EL (cell line): ENCODE data around the gene PPP1CB.
"Not testable (repeated sequence)": the region's sequence is repeated elsewhere in the genome, so short reads cannot be mapped to it uniquely, and the experiment has no call there.

Experiments used
- DNase-seq: peaks from one replicate; pipeline ENCODE4 v3.0.0-alpha.2; 2016

PPP1CB gene

GRCh38 chr2:28751252-28751955 lies at the start of gene PPP1CB:
TSS of gene PPP1CB (plus strand) at chr2:28751830. CDS start at chr2:28752125, 295 bp downstream.
- DNase-seq = peak; percentile 95

DNA sequence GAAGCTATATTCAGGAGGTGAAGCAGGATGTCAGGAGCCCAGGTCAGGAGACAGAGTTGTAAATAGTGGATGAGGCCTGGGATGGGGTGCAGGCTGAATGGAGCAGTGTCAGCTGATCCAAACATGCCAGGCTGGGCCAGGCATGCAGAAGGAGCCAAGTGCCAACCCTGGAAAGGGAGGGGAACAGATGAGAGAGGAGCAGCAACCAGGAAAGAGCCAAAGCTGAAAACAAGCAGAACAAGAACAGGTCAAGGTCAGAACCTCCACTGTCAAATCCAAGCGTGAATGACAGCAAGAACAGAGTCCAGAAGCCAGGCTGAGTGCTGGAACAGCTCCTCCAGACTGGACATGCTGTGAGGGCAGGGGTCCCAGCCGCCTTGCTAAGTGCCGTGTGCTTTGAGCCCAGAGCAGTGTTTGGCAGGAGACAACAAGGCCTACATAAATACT lies 49.2 kb upstream of the PPP1CB start:
- no peak for DNase-seq

- no peak for DNase-seq
These were observed 48.8 kb upstream of the PPP1CB start for GRCh38 chr2:28702878-28703277.

DNA sequence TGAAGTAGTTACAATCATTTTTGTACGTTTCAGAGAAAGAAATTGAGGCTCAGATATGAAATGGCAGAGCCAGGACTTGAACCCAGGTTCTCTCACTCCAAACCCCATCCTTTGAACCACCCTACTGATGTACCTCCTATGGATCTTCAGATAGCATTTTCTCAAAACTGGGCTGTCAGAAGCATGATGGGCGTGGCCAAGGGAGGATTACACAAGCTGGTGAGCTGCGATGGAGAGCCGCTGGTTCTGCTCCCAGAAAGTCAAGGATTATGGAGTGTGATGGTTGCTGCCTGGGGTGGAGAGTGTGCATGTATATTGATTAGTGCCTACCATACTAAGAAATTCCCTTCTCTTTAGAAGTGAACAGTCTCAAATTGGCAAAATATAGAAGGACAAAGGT lies 47.0 kb upstream of the PPP1CB start:
- no peak for DNase-seq

DNA sequence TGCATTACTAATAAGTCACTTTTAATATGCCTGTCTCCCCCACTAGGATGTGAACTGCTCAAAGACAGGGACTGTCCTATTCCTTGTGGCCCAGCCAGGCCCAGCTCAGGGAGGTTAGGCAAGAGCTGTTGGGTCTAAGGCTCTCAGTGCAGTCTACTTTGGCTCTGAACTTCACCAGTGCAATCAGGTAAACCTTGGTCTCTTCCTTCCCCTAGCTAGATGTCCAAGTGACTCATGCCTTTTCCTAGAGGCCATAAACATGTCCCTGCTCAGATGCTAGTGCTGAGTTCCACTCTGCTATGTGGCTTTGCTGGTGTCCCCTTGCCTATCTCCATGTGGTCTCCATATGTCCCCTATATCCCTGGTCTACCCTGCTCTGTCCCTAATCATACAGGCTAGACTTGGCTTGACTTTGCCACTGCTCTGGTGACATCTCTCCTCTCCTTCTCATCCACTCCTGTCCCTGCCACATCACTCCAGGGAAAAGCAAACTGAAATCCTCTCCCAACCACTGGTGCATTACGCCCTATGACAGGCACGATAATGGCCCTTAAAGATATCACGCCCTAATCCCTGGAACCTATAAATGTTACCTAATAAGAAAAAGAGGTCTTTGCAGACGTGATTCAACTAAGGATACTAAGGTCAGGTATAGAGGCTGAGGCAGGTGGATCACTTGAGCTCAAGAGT lies 45.7 kb upstream of the PPP1CB start:
- DNase-seq = no peak

DNA sequence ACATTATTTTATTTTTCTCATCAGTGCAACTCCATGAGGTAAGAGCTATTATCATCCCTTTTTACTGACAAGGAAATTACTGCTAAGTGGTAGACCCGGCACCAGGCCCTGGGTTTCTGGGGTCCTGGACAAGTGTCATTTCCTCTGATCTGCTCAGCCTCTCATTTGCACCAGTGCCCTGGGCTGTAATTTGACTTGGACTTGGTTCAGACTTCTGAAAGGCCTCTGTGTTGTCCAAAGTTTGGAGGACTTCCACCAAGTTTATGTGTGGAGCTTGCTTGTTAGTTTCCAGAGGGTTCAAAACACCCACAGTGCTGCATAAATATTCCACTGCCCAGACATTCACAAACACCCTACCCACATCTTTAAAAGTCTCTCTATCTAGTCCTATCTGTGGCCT lies 44.0 kb upstream of the PPP1CB start:
- no peak for DNase-seq

DNA sequence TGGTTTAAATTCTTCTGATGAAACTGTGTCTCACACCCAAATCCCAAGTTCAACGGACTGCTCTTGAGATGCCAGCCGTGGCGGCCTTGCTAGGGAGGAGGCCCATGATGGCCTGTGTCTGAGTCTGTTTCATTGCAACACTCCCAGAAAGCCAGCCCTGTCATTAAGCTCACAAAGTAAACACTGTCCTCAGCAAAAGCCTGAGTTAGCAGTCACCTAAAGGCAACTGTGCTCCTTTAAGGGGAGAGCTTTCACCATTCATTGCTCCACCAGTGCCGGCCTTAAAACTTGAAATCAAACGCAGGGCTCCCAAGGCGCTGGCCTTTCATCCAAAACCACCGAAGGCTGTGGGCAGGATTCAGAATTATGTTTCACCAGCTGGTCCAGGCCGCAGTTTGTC lies 42.5 kb upstream of the PPP1CB start:
- no peak for DNase-seq

DNA sequence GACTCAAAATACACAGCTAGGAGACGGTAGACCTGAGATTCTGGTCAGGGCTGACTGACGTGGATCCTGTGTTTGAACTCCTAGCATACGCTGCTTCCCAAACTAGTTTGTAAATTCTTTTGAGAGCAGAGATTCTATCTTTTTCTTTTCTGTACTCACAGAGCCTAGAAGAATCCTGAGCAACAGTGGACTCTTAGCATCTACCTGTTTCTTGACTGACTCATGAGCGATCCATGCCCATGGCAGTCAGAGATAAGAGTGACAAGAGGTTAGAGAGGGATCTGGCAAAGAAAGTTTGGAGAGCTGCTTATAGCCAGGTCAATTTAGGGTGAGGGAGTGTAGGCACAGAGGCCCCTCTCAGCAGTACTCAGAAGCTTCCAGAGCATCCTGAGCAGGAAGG lies 41.1 kb upstream of the PPP1CB start:
- DNase-seq = no peak

- peak; percentile 52 for DNase-seq
These were observed 37.9 kb upstream of the PPP1CB start for GRCh38 chr2:28713577-28714298.

GRCh38 chr2:28716265-28716865 lies 35.3 kb upstream of the PPP1CB start:
- peak; percentile 93 for DNase-seq

DNA sequence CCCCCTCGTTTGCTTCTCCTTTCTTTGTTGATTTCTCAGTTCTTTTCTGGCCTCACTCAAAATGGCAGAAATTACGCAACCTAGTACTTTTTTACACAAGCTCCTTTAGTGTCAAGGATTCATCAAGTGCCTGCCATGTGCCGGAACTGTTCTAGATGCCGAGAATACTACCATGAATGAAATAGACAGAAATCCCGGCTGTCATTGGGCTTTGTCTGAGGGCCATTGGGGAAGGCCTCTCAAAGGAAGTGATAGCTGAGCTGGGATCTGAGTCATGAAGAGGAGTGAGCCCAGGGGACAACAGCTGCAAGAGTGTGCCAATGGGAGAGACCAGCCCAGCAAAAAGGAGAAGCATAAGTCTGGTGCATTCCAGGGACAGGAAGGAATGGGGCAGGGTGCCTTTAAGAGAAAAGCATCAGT lies 34.3 kb upstream of the PPP1CB start:
- peak; percentile 83 for DNase-seq

GRCh38 chr2:28720345-28720744 lies 31.3 kb upstream of the PPP1CB start:
- DNase-seq = no peak

DNA sequence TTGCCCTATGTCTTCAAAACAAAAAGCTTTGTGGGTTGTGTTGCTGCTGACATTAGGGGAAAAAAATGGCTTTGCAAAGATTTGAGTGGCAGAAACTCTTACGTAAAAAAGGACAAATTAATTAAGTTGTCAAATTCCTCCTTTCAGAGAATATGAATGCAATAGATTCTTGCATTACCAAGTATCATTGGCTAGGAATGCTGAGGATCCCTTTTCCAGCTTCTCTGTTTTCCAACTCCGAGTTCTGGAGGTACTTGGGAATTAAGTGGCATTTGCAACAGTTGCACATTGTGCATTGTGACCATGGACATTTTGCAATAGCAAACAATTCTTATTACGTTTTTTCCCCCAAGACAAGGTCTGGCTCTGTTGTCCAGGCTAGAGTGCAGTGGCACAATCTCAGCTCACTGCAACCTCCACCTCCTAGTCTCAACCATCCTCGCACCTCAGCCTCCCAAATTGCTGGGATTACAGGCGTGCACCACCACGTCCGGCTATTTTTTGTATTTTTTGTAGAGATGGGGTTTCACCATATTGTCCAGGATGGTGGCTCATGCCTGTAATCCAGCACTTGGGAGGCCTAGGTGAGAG lies 29.9 kb upstream of the PPP1CB start:
- DNase-seq = no peak

DNA sequence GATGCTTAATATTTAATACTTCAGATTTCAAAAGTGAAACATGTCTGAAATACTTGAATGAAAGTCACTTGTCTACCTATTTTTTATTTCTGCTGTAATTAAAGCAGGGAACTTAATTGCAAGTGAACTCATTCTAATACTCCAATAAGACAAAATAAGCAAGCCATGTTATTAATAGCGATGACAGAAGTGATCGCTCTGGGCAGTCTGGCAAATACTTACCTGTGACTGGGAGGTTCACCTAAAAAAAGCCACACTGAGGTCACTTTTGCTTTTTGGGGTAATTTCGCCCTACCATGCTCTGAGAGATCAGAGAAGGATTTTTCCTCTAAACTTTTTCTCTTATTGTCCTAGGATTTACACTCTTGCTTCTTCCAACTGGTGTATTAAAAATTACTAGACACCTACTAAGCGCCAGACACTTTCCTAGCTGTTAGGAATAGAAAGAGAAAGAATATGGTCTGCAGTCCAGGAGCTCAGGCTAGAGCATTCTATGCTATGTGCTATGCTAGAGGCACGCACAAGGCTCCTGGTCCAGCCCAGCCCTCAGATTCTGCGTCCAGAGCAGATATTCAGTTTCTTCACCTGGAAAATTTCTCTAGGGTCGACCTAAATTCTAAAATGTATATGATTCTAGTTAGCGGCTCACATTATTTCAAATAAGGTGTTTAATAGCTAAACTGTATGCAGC lies 26.5 kb upstream of the PPP1CB start:
- DNase-seq = no peak

DNA sequence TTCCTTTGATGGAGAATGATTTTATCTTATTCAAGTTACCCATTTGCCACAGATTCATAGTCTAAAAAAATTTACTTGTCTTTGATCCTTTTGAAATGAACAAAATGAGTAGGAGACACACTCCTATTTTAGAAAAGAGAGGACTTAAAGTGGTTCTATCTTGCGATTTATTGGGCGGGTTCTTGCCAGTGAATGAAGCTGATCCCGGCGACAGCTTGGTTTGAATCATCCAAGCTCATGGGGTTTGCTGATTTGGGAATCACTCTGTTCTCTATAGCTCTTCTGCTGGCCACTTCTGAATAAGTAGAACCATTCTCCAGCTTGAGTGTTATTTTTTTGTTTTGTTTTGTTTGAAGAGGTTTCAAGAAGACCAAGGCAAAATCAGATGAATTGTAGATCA lies 25.5 kb upstream of the PPP1CB start:
- DNase-seq = no peak

DNA sequence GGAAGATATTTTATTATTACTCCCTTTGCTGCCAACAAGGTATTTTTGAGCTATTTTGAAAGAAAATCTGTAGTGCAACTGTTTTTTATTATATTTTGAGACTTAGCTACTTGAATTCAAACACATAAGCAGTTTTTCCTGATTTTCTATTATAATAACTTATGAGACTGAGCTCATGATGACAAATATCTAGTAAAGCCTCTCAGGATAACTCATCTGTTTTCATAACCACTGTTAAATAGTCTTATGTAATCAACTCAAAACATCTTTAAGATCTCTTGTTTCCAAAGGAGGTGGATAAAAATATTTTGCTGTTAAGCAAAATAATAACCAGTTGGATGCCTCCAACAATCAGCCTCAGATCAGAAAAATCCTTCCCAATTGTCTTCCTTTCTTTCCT lies 21.9 kb upstream of the PPP1CB start:
- DNase-seq = peak; percentile 13

DNA sequence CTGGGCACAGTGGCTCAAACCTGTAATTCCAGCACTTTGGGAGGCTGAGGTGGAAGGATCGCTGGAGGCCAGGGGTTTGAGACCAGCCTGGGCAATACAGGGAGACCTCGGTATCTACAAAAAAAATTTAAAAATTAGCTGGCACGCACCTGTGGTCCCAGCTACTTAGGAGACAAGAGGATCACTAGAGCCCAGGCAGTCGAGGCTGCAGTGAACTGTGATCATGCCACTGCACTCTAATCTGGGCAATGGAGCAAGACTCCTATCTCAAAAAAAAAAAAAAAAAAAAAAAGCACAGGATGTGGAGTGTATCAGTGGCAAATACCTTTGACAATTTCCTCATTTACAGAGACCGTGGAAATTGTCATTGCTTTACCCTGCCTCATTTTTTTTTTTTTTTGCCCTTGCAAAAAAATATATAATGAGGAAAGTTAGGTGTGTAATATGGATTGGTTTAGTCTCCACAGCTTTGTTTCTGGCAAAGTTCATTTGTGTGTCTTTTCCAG lies 20.9 kb upstream of the PPP1CB start:
- no peak for DNase-seq

GRCh38 chr2:28735511-28735910 lies 16.1 kb upstream of the PPP1CB start:
- no peak for DNase-seq

GRCh38 chr2:28736034-28736433 lies 15.6 kb upstream of the PPP1CB start:
- DNase-seq = no peak

DNA sequence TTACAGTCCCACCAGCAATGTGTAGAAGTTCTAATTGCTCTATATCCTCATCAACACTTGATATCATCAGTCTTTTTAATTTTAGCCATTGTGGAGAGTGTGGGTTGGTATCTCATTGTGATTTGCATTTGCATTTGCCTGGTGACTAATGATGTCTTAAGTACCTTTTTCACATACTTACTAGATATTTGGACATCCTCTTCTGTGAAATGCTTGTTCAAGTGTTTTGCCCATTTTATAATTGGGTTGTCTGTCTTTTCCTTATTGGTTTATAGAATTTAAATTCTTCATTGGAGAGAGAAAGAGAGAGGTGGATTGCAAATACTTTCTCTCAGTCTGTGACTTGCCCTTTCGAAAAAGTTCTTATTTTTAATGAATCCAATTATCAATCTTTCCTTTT lies 14.0 kb upstream of the PPP1CB start:
- DNase-seq = no peak

- DNase-seq = not testable (repeated sequence)
These were observed 9.0 kb upstream of the PPP1CB start for GRCh38 chr2:28742619-28743018.

GRCh38 chr2:28745225-28745624 lies 6.4 kb upstream of the PPP1CB start:
- DNase-seq = no peak
